MM.1S (cell line): Measurements from ENCODE around the gene WEE1.
"Not testable (repeated sequence)": the region's sequence is repeated elsewhere in the genome, so short reads cannot be mapped to it uniquely, and the experiment has no call there.

ENCODE experiments used
- DNase-seq: peaks from one replicate; pipeline ENCODE4 v3.0.0-alpha.2; 2015
- H2AFZ ChIP-seq: fragments of 300-600 bp; sonication (generic); 2 replicates; pipeline ENCODE4 v1.6.0; 2016; ENCODE audit warnings: antibody characterized with exemption, low read length
- H3F3A ChIP-seq: fragments of 300-600 bp; sonication (generic); 2 replicates; pipeline ENCODE4 v1.6.1; 2016; ENCODE audit warnings: mild to moderate bottlenecking, antibody characterized with exemption, low read length, moderate library complexity, mixed read lengths; ENCODE audit not compliant: insufficient read depth
- H3K27ac ChIP-seq: fragments of 300-600 bp; sonication (generic); 2 replicates; pipeline ENCODE4 v1.5.1; 2016; ENCODE audit warnings: mild to moderate bottlenecking, low read length
- H3K27me3 ChIP-seq: fragments of 300-600 bp; sonication (generic); replicated peaks from 2 replicates; pipeline ENCODE4 v1.6.0; 2016; ENCODE audit warnings: low read length; ENCODE audit not compliant: insufficient read depth
- H3K36me3 ChIP-seq: fragments of 300-600 bp; sonication (generic); replicated peaks from 2 replicates; pipeline ENCODE4 v1.6.1; 2016; ENCODE audit warnings: mild to moderate bottlenecking, low read length, mixed read lengths; ENCODE audit not compliant: insufficient read depth
- H3K4me1 ChIP-seq: fragments of 300-600 bp; sonication (generic); 2 replicates; pipeline ENCODE4 v1.6.1; 2016; ENCODE audit warnings: low read length, mixed read lengths
- H3K4me2 ChIP-seq: fragments of 300-600 bp; sonication (generic); 2 replicates; pipeline ENCODE4 v1.6.0; 2016; ENCODE audit warnings: low read depth, low read length
- H3K4me3 ChIP-seq: fragments of 300-600 bp; sonication (generic); 2 replicates; pipeline ENCODE4 v1.5.1; 2016; ENCODE audit warnings: low read length, mixed read lengths
- H3K79me2 ChIP-seq: fragments of 300-600 bp; sonication (generic); 2 replicates; pipeline ENCODE4 v1.6.1; 2016; ENCODE audit warnings: mixed run types, low read length, mixed read lengths
- H3K9ac ChIP-seq: fragments of 300-600 bp; sonication (generic); 2 replicates; pipeline ENCODE4 v1.6.1; 2016; ENCODE audit warnings: low read length, mixed read lengths
- H3K9me2 ChIP-seq: fragments of 300-600 bp; sonication (generic); replicated peaks from 2 replicates; pipeline ENCODE4 v1.6.1; 2016; ENCODE audit warnings: mild to moderate bottlenecking, low read length, mixed read lengths; ENCODE audit not compliant: insufficient read depth
- H3K9me3 ChIP-seq: fragments of 300-600 bp; sonication (generic); replicated peaks from 2 replicates; pipeline ENCODE4 v1.6.1; 2016; ENCODE audit warnings: mild to moderate bottlenecking, low read length, mixed read lengths; ENCODE audit not compliant: insufficient read depth
- H4K20me1 ChIP-seq: fragments of 300-600 bp; sonication (generic); 2 replicates; pipeline ENCODE4 v1.6.1; 2016; ENCODE audit warnings: mild to moderate bottlenecking, low read length, moderate library complexity, mixed read lengths; ENCODE audit not compliant: insufficient read depth
- CTCF ChIP-seq: fragments of 300-600 bp; sonication (generic); IDR thresholded peaks from 2 replicates; pipeline ENCODE4 v1.5.1; 2016; ENCODE audit warnings: antibody characterized with exemption, low read length, mixed read lengths
- EZH2 ChIP-seq: fragments of 300-600 bp; sonication (generic); optimal IDR thresholded peaks from 2 replicates; pipeline ENCODE3; 2017; ENCODE audit warnings: low read depth, mild to moderate bottlenecking, antibody characterized with exemption, low read length, mixed read lengths
- EZH2phosphoT487 ChIP-seq: fragments of 300-600 bp; sonication (generic); IDR thresholded peaks from 2 replicates; pipeline ENCODE4 v1.6.1; 2018; ENCODE audit warnings: antibody characterized with exemption, low read length

Gene WEE1

GRCh38 chr11:9538548-9538947 is 34.9 kb upstream of the WEE1 start:
- H3K79me2 ChIP-seq = no peaks in the 10 kb centered on the region
- H4K20me1 ChIP-seq = no peaks in the 10 kb centered on the region
- no peak for DNase-seq
- TF ChIP-seq EZH2 (no peak), CTCF (no peak), EZH2phosphoT487 (no peak)
- H2AFZ ChIP-seq = no peak overlapping the region
- no peaks in the 10 kb centered on the region for H3K36me3 ChIP-seq
- no peak overlapping the region for H3K9ac ChIP-seq
- H3F3A ChIP-seq = no peaks in the 10 kb centered on the region
- H3K4me3 ChIP-seq = no peak overlapping the region
- no peaks in the 10 kb centered on the region for H3K27me3 ChIP-seq
- no peaks in the 10 kb centered on the region for H3K9me3 ChIP-seq
- no peak overlapping the region for H3K4me2 ChIP-seq
- no peaks in the 10 kb centered on the region for H3K4me1 ChIP-seq
- no peaks in the 10 kb centered on the region for H3K9me2 ChIP-seq
- H3K27ac ChIP-seq = no peak overlapping the region

- H3K9ac ChIP-seq, H4K20me1 ChIP-seq, H3K36me3 ChIP-seq, H3K9me3 ChIP-seq, H3K79me2 ChIP-seq, H3K27me3 ChIP-seq, H3K9me2 ChIP-seq: not testable (repeated sequence)
- Histone ChIP-seq H3K4me3 (peak overlapping the region; percentile 21; the same call in 1 of the 2 replicates), H2AFZ (peak overlapping the region; percentile 53; the same call in 1 of the 2 replicates), H3F3A (peaks cover 17% of the 10 kb centered on the region), H3K27ac (peak overlapping the region; percentile 71; the same call in 1 of the 2 replicates), H3K4me1 (peaks cover 22% of the 10 kb centered on the region), H3K4me2 (peak overlapping the region; percentile 62; the same call in 1 of the 2 replicates)
- peak; percentile 76 for DNase-seq
Observed at GRCh38 chr11:9549216-9549615, 24.3 kb upstream of the WEE1 start.

GRCh38 chr11:9550191-9550628 is 23.3 kb upstream of the WEE1 start:
- H3K9ac ChIP-seq = no peak overlapping the region; the same call in 1 of the 2 replicates
- H3K79me2 ChIP-seq = no peaks in the 10 kb centered on the region
- no peak for TF ChIP-seq EZH2
- no peak for TF ChIP-seq CTCF
- no peak for TF ChIP-seq EZH2phosphoT487
- no peak for DNase-seq
- peaks cover 22% of the 10 kb centered on the region for H3K4me1 ChIP-seq
- H4K20me1 ChIP-seq = no peaks in the 10 kb centered on the region
- peak overlapping the region; percentile 54; the same call in 1 of the 2 replicates for H2AFZ ChIP-seq
- H3K9me3 ChIP-seq = no peaks in the 10 kb centered on the region
- H3K4me2 ChIP-seq = peak overlapping the region; percentile 62
- H3F3A ChIP-seq = peaks cover 17% of the 10 kb centered on the region
- no peak overlapping the region for H3K4me3 ChIP-seq
- H3K27ac ChIP-seq = peak overlapping the region; percentile 71; the same call in 1 of the 2 replicates
- no peaks in the 10 kb centered on the region for H3K27me3 ChIP-seq
- H3K9me2 ChIP-seq = no peaks in the 10 kb centered on the region
- H3K36me3 ChIP-seq = no peaks in the 10 kb centered on the region

GRCh38 chr11:9561279-9561982 is 12.0 kb upstream of the WEE1 start:
- no peaks in the 10 kb centered on the region for H3K9me3 ChIP-seq
- DNase-seq = no peak
- TF ChIP-seq EZH2phosphoT487 (no peak), CTCF (no peak), EZH2 (no peak)
- H2AFZ ChIP-seq = no peak overlapping the region
- no peak overlapping the region for H3K4me3 ChIP-seq
- no peaks in the 10 kb centered on the region for H3K79me2 ChIP-seq
- no peaks in the 10 kb centered on the region for H3K36me3 ChIP-seq
- no peak overlapping the region for H3K9ac ChIP-seq
- no peak overlapping the region for H3K4me2 ChIP-seq
- peaks cover 9% of the 10 kb centered on the region; the same call in 1 of the 2 replicates for H3F3A ChIP-seq
- no peak overlapping the region for H3K27ac ChIP-seq
- H3K9me2 ChIP-seq = no peaks in the 10 kb centered on the region
- no peaks in the 10 kb centered on the region for H3K27me3 ChIP-seq
- no peaks in the 10 kb centered on the region for H4K20me1 ChIP-seq
- peaks cover 27% of the 10 kb centered on the region for H3K4me1 ChIP-seq
